Natural killer cell (primary cell): ENCODE data around the gene WRAP53. TPM values are rescaled to one million over a fixed set of nuclear protein-coding genes. Genes with fewer than 3 reads are reported as not detected.

Experiments
- ATAC-seq, 3 donors: fragments of 150-1000 bp in 2 of 3; fragments of 200-7000 bp in 1 of 3; cut with Tn5 transposase; 1 replicate in 1 of 3; 2 replicates in 2 of 3; pipeline ENCODE4 v1.10.0; 2021; ENCODE audit warnings: mild to moderate bottlenecking in 2 of 3, moderate library complexity in 2 of 3
- DNase-seq, 2 donors: peaks; one replicate each; pipeline versions ENCODE4 v3.0.0 to v3.0.0-alpha.2; 2013 to 2021; ENCODE audit warnings: mixed read lengths in 1 of 2
- H3K27ac ChIP-seq: one replicate; pipeline ENCODE4 v1.5.1; 2013; ENCODE audit warnings: mild to moderate bottlenecking, low read length
- H3K27me3 ChIP-seq: one replicate; pipeline ENCODE4 v1.6.1; 2013; ENCODE audit warnings: low read length; ENCODE audit not compliant: control insufficient read depth, insufficient read depth
- H3K36me3 ChIP-seq: one replicate; pipeline ENCODE4 v1.6.1; 2013; ENCODE audit warnings: low read length; ENCODE audit not compliant: control insufficient read depth, insufficient read depth
- H3K4me1 ChIP-seq: one replicate; pipeline ENCODE4 v1.6.1; 2013; ENCODE audit warnings: low read length; ENCODE audit not compliant: control insufficient read depth, insufficient read depth
- H3K4me3 ChIP-seq: one replicate; pipeline ENCODE4 v1.5.1; 2013; ENCODE audit warnings: low read length
- H3K9me3 ChIP-seq: one replicate; pipeline ENCODE4 v1.6.1; 2013; ENCODE audit warnings: low read length; ENCODE audit not compliant: control insufficient read depth, insufficient read depth
- H3K27ac Mint-ChIP-seq, 2 donors: one replicate each; pipeline ENCODE4 v1.8.0; 2022; ENCODE audit warnings: mild to moderate bottlenecking in 2 of 2, mixed read lengths in 2 of 2, moderate library complexity in 1 of 2
- H3K27me3 Mint-ChIP-seq, 2 donors: one replicate each; pipeline ENCODE4 v1.8.0; 2022; ENCODE audit warnings: low read depth in 2 of 2, mixed read lengths in 2 of 2
- H3K36me3 Mint-ChIP-seq: one replicate; pipeline ENCODE4 v1.8.0; 2022; ENCODE audit warnings: mixed read lengths
- H3K4me1 Mint-ChIP-seq, 2 donors: one replicate each; pipeline ENCODE4 v1.8.0; 2022; ENCODE audit warnings: mixed read lengths in 2 of 2
- H3K4me3 Mint-ChIP-seq: one replicate; pipeline ENCODE4 v1.8.0; 2022; ENCODE audit warnings: mild to moderate bottlenecking, moderate library complexity, mixed read lengths
- H3K9me3 Mint-ChIP-seq, 2 donors: one replicate each; pipeline ENCODE4 v1.8.0; 2022; ENCODE audit warnings: mixed read lengths in 2 of 2
- CTCF ChIP-seq: fragments of 200-600 bp; IDR thresholded peaks from one replicate; pipeline ENCODE4 v1.8.0; 2022; ENCODE audit warnings: antibody characterized with exemption
- WGBS: methylation state at CpG from one replicate; pipeline ENCODE4 v1.1.7; 2013; ENCODE audit warnings: missing lambda C conversion rate; ENCODE audit not compliant: insufficient coverage; 5-methylcytosine and 5-hydroxymethylcytosine counted together
- intact Hi-C: fragments of 100-400 bp; cut with micrococcal nuclease; formaldehyde crosslinking; loops from one replicate; pipeline ENCODE4 v1.14.2; 2022
- total RNA-seq, 4 donors: library from RNA; stranded (reverse); fragments of 120-200 nt in 1 of 4; gene quantifications; one replicate each; pipeline versions ENCODE4 v1.2.3 to v1.2.4, GENCODE V29; 2013 to 2022

Gene WRAP53
- total RNA-seq, 3 donors from 2014 or later (not counting 1 experiment from before 2014, with no cell fraction given), result 9.9 to 12.8 (median 12.0) TPM

GRCh38 chr17:7715936-7716886, 27.9 kb downstream of the WRAP53 start:
- Histone ChIP-seq H3K36me3 (no peaks in the 10 kb centered on the region), H3K4me3 (no peak overlapping the region), H3K9me3 (no peaks in the 10 kb centered on the region), H3K4me1 (peaks cover 12% of the 10 kb centered on the region), H3K27ac (no peak overlapping the region), H3K27me3 (peaks cover 35% of the 10 kb centered on the region)
- peaks cover 69 to 70% of the 10 kb centered on the region in 2 donors for H3K27me3 Mint-ChIP-seq
- peaks cover 5 to 27% of the 10 kb centered on the region in 2 donors for H3K4me1 Mint-ChIP-seq
- DNase-seq (no peak), ATAC-seq (no peak)
- no peaks in the 10 kb centered on the region for H3K36me3 Mint-ChIP-seq
- WGBS, result 47% methylated on average over 18 of the region's 20 CpGs
- no peak overlapping the region for H3K27ac Mint-ChIP-seq
- peak overlapping the region; percentile 6 for H3K4me3 Mint-ChIP-seq
- intact Hi-C loops, result no loop called here
- H3K9me3 Mint-ChIP-seq, result no peaks in the 10 kb centered on the region
- no peak for TF ChIP-seq CTCF

- peaks cover 32% of the 10 kb centered on the region for H3K27me3 ChIP-seq
Measured at GRCh38 chr17:7716901-7717755, 28.9 kb downstream of the WRAP53 start, which contains the start of gene DNAH2. Gene DNAH2, plus strand, starts transcription at chr17:7717744. Its CDS starts 1,991 bp downstream, at chr17:7719735.

GRCh38 chr17:7717756-7718350, 29.6 kb downstream of the WRAP53 start:
- Mint-ChIP-seq H3K4me3 (peak overlapping the region; percentile 45), H3K36me3 (no peaks in the 10 kb centered on the region), H3K27me3 (peaks cover 57 to 66% of the 10 kb centered on the region in 2 donors), H3K4me1 (peaks cover 5 to 23% of the 10 kb centered on the region in 2 donors), H3K27ac (no peak overlapping the region), H3K9me3 (no peaks in the 10 kb centered on the region)
- no peak overlapping the region for H3K4me3 ChIP-seq
- ATAC-seq, result peak; percentile 17 to 60 (median 24)
- no peaks in the 10 kb centered on the region for H3K9me3 ChIP-seq
- H3K27ac ChIP-seq, result no peak overlapping the region
- intact Hi-C loops, result no loop called here
- DNase-seq, result peak in 1 of 2 donors; percentile 49
- H3K36me3 ChIP-seq, result no peaks in the 10 kb centered on the region
- peaks cover 12% of the 10 kb centered on the region for H3K4me1 ChIP-seq
- WGBS, result 1% methylated on average over 16 of the region's 16 CpGs
- no peak for TF ChIP-seq CTCF
- peaks cover 32% of the 10 kb centered on the region for H3K27me3 ChIP-seq

More at GRCh38 chr17:7716901-7717755, 28.9 kb downstream of the WRAP53 start, which contains the start of gene DNAH2:
- intact Hi-C loops, result no loop called here
- Mint-ChIP-seq H3K4me1 (peaks cover 5 to 23% of the 10 kb centered on the region in 2 donors), H3K27ac (no peak within 1 kb of the TSS), H3K27me3 (peaks cover 64 to 68% of the 10 kb centered on the region in 2 donors), H3K4me3 (peak within 1 kb of the TSS; percentile 56), H3K36me3 (no peaks in the 10 kb centered on the region), H3K9me3 (no peaks in the 10 kb centered on the region)
- H3K4me3 ChIP-seq, result no peak within 1 kb of the TSS
- TF ChIP-seq CTCF, result no peak
- H3K36me3 ChIP-seq, result no peaks in the 10 kb centered on the region
- WGBS, result under 1% methylated on average over 63 of the region's 64 CpGs
- DNase-seq, result peak in 1 of 2 donors; percentile 43
- no peaks in the 10 kb centered on the region for H3K9me3 ChIP-seq
- H3K4me1 ChIP-seq, result peaks cover 12% of the 10 kb centered on the region
- H3K27ac ChIP-seq, result no peak within 1 kb of the TSS
- ATAC-seq, result peak; percentile 17 to 61 (median 26)
